Stimulated activated CD4-positive, alpha-beta T cell treated with anti-CD3 and anti-CD28 coated beads, Interleukin-15, amount 100 ng/mL, for 24 hours (primary cell): ENCODE measurements around the gene TBX19.
"Not testable (repeated sequence)": the region's sequence is repeated elsewhere in the genome, so short reads cannot be mapped to it uniquely, and the experiment has no call there.

Experiments
- DNase-seq: peaks from one replicate; pipeline ENCODE4 v3.0.0-alpha.2; 2020

Gene TBX19

DNA sequence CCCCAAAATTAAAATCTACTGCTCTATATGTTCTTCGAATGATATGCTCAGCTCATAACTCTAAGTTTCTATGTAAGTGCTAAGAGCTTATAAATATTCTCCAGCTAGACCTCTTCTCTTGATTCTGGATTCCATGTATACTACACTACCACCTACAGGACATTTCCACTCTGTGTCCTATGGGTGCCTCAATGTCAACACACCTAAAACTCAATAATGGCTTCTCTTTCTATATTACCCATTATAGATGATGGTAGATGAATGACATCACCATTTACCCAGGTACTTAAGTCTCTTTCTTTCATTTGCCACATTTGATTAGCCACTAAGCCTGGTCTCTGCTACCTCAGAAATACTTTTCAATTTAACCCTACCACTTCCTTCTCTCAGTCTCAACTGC lies 41.3 kb downstream of the TBX19 start:
- no peak for DNase-seq

DNA sequence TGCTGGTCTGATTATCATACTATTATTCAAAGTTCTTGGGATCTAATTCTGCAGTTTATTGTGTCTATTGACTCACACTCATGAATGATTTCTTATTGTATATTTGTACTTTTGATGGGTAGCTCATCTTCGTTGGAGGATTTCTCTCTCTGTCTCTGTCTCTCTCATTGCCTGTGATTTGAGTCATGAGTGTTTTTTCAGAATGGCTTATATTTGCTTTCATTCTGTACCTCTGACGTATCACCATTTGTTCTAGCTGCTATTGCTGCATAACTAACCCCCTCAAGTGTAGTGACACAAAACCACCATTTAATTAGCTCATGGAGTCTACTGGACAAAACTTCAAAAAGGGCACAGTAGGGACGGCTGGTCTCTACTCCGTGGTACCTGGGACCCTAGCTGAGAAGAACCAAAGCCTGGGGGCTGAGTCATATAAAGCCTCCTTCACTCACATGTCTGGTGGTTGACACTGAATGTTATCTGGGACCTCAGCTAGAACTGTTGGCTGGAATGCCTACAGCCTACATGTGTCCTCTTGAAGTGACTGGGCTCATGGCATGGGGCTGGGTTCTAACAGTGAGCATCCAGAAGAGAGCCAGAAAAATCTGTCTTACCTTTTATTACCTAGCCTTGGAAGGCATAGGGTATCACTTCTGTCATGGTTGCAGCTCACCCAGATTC lies 44.2 kb downstream of the TBX19 start:
- DNase-seq: no peak

DNA sequence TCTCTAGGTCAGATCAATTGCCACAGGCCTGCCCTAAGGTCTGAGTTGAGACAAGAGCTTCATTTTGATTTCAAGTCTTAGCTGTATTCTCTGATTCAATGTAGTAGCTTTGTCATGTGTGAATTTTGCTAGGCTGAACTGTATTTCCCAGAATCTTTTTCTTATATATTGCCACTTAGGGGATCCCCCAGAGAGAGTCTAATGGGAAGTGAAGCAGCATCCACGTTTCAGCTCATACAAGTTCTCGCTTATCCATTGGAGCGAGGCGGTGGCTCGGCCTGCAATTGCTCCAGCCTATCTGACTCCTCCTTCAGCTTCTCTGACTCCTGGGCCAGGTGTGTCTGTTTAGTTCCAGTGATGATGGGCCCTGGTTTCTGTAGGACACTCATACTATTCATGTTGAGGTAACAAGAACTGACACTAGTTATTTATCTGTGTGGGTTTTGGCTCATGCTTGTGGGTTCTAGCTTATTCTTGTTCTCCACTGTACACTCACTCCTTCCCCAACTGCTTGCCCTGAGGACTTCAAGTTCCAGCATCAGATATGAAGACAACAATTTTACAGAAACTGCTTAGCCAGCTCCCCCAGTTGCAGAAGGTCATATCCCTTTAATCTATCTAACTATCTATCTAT lies 48.2 kb downstream of the TBX19 start:
- DNase-seq: no peak

GRCh38 chr1:168330285-168330684 lies 49.6 kb downstream of the TBX19 start:
- no peak for DNase-seq

DNA sequence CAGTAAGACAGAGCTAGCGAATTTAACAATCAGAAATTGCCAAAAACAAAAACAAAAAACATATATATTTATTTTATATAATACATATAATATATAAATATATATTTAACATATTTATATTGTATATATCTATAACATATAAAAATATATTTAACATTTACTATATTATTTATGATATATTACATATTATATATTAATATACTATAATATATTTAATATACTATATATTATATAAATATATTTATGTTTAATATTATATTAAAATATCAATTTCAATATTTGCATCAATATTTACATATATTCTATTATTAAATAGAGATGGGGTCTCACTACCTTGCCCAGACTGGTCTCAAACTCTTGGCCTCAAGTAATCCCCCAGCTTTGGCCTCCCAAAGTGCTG lies 50.9 kb downstream of the TBX19 start:
- no peak for DNase-seq

DNA sequence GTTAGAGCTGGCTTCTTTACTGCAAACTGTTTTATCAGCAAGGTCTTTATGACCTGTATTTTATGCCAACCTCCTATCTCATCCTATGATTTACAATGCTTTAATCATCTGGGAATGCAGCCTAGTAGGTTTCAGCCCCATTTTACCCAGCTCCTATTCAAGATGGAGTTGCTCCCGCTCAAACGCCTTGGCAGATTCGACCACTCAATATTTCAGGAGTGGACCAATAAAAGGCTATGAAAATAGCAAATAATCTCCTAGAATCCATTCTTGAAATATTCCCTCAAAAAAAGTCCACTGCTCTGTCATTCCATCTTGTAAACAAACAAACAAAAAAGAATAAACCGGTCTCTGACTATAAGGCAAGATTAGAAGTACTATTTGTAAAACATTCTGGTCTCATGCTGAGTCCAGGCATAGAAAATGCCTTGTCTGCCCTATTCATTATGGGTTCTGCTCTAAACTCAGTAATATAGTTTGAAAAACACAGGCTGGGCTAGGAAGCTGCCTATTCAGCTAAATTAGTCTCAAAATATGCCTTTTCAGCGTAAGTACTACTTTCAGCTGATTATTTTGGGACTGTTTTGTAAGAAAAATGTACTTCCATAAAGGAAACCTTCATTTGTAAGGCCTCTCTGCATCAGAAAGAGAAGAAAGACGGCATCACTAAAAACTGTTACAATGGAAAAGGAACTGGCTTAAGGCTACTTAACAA lies 53.0 kb downstream of the TBX19 start:
- DNase-seq: no peak

GRCh38 chr1:168335500-168335899 lies 54.8 kb downstream of the TBX19 start:
- no peak for DNase-seq

DNA sequence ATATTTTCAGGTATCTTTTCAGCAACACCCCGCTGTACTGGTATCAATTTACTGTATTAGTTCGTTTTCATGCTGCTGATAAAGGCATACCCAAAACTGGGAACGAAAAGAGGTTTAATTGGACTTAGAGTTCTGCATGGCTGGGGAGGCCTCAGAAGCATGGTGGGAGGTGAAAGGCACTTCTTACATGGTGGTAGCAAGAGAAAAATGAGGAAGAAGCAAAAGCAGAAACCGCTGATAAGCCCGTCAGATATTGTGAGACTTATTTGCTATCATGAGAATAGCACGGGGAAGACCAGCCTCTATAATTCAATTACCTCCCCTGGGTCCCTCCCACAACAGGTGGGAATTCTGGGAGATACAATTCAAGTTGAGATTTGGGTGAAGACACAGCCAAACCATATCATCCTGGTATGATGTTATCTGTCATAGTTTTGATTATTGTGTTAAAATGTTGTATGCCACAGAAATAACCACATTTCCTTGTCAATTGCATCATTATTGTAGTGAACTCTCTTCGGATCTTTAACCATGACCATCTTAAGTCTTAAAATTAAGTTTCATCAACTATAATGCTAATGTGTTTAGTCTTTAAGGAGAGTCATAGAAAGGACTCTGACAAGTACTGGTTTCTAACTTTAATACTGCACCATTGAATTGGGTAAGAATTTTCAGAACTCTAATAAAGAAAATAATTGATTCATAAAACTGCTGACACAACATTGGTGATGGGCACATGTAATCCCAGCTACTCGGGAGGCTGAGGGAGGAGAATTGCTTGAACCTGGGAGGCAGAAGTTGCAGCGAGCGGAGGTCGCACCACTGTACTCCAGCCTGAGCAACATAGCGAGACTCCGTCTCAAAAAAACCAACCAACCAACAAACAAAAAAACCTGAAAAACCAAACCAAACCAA lies 58.2 kb downstream of the TBX19 start:
- DNase-seq: no peak

DNA sequence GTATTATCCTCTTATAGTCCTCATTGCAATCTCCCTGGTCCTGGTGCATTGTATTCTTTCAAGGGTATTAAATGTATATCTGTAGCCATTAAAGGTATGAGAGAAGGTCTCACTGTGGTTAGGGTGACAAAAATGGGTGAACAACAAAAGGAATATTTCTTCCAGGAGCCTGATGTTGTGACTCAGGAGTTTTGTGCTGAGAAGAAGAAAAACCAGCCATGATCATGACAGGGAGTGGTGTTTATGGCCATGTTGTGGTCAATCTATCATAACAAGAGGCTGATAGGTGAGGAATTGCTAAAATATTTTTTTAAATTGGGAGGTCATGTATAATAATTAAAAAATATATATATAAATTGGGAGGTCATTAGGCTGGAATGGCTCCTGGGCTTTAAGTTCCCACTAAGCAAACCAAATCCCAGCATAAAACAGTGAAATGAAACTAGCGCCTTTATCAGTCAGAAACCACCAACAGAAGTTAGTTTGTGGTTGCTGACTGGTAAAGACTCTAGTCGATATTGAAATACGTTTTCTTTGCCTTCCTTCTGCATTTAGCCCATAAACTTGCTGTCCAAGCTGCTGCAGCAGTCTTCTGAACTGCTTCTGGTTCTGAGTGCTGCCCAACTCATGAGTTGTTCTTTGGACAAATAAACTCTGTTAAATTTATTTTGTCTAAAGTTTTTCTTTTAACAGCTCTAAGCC lies 60.3 kb downstream of the TBX19 start:
- DNase-seq: no peak

DNA sequence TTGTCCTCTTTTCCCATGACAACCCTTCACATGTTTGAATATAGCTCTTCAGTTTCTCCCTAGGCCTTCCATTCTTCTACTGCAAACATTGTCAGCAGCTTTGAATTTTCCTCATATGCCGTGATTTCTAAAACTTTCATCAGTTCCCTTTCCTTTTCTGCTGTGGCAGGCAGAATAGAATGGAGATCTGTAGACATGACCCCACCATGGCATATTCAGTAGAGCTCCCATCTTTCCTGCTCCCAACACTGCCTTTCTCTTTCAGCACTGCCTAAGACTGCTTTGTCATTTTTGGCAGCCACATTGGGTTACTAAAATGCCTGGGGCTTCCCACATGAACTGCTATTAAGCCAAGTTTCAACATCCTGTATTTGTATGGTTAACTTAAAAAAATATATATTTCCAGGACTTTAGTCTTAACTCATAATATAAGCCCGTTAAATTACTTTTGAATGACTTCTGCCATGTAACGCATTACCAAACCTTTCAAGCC lies 60.9 kb downstream of the TBX19 start:
- no peak for DNase-seq

DNA sequence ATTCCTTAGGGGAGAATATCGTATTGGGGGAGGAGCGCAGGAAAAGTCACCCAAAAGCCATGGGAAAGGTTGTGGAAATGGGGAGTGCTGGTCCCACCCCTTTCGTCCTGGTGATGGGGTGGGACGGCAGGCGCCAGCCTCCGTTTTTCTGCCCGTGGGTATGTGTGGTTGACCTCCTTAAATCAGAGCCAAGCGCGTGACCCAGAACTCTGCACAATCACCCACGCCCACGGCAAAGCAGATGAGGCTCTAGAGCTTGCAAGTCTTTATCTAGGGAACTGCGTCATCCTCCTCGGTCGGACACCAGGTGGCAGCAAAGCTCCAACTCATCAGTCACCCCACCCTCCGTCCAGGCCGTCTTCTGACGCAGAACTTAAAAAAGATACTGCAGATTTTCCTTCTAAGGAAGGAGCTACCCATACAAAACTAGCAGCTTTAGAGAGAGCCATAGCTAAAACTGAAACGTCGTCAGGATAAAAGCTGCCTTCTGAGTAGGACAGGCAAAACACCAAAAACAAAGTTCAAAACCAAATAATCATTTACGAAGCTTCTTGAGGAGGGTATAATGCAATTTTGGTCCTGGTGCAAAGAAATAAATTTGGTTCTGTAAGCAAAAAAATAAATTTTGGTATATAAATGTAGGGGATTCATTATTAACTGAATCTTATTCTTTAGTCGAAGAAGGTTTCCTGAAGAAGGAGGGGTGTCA lies 62.0 kb downstream of the TBX19 start:
- peak; percentile 91 for DNase-seq

GRCh38 chr1:168343566-168343965 lies 62.9 kb downstream of the TBX19 start:
- no peak for DNase-seq

DNA sequence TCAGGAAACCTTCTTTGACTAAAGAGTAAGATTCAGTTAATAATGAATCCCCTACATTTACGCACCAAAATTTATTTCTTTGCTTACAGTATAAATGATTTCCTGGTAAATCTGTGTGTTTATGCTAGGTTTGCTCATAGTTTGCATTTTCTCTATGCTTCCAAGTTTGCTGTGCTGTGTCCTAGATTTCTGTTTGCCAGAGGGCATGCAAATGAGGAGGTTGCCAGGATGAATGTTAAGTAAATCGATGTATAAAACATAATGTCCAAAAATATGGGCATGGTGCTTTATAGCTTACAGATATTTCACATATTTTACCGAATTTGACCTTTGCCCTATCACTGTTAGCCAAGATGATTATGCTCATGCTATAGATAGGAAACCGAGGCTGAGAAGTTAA lies 63.8 kb downstream of the TBX19 start:
- DNase-seq: no peak

- DNase-seq: no peak
These were observed 65.3 kb downstream of the TBX19 start for GRCh38 chr1:168345939-168346338.

DNA sequence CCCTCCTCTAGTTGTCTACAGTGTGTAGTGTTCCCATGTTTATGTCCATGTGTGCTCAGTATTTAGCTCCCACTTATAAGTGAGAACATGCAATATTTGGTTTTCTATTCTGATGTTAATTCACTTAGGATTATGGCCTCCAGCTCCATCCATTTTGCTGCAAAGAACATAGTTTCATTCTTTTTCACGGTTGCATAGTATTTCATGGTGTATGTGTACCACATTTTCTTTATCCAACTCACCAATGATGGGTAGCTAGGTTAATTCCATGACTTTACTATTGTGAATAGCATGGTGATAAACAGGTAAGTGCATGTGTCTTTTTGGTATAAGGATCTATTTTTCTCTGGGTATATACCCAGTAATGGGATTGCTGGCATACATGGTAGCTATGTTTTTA lies 67.0 kb downstream of the TBX19 start:
- DNase-seq: no peak

GRCh38 chr1:168348146-168348709 lies 67.6 kb downstream of the TBX19 start:
- peak; percentile 18 for DNase-seq

GRCh38 chr1:168354335-168355269 lies 73.9 kb downstream of the TBX19 start:
- not testable (repeated sequence) for DNase-seq

DNA sequence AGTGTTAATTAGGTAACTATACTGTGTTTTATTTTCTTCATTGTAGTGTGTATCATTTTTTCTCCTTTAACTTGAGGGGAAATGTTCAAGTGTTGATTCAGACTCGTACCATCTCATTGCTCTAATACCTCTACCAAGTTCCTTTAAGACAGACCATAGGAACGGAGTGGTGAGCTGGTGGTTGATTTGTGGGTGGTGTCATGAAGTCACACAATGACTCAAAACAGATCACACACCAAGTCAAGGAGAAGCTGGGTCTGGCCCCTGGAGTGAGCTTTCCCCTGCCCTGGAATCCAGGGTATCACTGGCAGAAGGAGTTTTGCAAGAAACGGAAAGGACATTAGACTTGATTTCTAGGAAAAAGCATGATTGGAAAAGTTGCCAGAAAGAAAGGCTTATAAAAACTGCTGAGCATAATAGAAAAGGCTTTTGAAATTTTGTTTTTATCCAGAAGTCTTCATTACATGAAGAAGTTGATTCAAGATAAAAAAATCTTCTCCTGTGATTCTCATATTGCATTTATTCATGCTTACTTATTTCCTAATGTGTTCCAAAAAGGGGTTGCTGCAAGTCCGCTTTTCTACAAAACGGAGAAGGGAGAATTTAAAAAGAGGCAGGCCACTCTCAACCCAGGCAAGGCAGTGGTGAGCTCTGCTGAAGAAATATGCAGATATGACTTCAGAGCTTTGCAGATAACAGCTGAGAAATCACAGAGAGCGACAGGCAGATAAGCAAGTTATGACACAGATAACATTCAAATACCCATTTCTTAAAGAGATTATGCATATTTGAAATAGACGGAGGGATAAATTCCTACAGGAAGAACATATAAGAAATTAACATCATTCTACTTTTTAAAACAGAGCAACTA lies 79.7 kb downstream of the TBX19 start:
- DNase-seq: peak; percentile 47

DNA sequence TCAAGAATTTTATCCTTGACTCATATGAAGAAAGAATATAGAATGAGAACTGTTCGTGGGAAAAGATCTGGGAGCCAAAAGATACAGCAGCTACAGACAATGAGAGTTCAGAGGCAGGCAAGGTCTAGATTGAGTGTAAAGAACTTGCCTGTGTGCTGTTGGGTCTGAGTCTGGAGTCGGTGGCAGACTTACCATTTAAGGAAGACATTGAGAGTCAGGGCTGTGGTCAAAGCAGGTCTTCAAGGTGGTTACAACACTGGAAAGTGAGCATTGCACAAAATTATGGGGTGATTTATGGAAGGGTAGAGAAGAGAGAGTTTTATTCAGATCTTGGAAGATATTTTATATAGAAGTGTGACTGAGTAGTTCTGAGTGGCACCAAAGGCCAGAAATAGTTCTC lies 80.6 kb downstream of the TBX19 start:
- no peak for DNase-seq
